GM23248 (cell line): ENCODE measurements around the gene DNAH2.

ENCODE experiments used
- EZH2 ChIP-seq: fragments of 200-600 bp; sonication (generic); IDR thresholded peaks from 2 replicates; pipeline ENCODE4 v1.6.1; 2018; ENCODE audit warnings: antibody characterized with exemption, mild to moderate bottlenecking; ENCODE audit not compliant: insufficient read depth, poor library complexity, severe bottlenecking
- EZH2phosphoT487 ChIP-seq: fragments of 200-600 bp; sonication (generic); IDR thresholded peaks from 2 replicates; pipeline ENCODE4 v1.6.1; 2018; ENCODE audit warnings: antibody characterized with exemption, moderate library complexity, mild to moderate bottlenecking, low read depth; ENCODE audit not compliant: insufficient read depth

DNA sequence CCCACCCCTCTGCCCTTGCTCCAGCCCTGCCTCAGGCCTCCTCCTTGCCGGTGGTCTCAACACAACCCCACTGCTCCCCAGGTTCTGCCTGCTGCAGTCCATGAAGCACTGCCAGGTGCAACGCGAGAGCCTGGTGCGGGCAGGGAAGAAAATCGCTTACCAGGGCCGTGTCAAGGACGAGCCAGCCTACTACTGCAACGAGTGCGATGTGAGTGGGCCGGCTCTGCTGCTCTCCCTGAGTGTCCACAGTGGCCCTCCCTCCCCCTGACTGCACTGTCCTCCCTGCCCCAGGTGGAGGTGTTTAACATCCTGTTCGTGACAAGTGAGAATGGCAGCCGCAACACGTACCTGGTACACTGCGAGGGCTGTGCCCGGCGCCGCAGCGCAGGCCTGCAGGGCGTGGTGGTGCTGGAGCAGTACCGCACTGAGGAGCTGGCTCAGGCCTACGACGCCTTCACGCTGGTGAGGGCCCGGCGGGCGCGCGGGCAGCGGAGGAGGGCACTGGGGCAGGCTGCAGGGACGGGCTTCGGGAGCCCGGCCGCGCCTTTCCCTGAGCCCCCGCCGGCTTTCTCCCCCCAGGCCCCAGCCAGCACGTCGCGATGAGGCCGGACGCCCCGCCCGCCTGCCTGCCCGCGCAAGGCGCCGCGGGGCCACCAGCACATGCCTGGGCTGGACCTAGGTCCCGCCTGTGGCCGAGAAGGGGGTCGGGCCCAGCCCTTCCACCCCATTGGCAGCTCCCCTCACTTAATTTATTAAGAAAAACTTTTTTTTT is 135.6 kb downstream of the DNAH2 start:
- TF ChIP-seq EZH2 (no peak), EZH2phosphoT487 (no peak)
